Eye (tissue), 1 donor: ENCODE data around the gene ZNF280C.

Source experiments
- DNase-seq: peaks from one replicate; pipeline ENCODE4 v3.0.0-alpha.2; 2015

Gene ZNF280C

DNA sequence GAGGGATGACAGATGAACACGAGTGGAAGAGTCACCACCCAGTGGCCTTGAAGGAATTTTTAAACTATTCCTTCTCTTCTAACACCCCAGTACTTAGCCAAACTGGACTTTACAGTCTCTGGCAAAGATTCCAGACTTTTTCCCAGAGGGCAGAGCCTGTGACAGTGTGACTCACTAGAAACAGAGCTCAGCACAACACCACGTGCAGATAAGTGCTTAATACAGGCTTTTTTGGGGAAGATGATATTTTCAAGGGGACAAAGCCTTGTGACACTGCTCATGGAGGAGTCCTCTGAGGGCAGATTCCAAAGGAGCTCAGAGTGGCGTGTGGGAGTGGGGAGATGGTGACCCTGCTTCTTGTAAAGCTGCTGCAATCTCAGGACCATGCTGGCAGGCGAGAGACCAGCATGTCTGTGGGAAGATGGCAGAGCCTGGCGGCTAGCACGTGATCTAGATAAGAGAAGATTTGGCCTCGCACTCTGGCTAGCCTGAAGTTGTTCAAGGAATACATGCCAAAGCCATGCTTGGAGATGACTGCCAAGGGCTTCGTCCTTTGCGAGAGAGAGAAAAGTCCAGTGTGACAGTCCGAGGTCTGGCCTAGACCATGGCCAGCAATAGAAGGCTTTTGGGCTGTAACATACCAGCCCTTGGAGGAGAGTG lies 94.5 kb downstream of the ZNF280C start:
- no peak for DNase-seq

GRCh38 chrX:130173190-130173895 lies 95.4 kb downstream of the ZNF280C start:
- DNase-seq = peak; percentile 9

GRCh38 chrX:130172127-130172845 lies 96.4 kb downstream of the ZNF280C start:
- DNase-seq = no peak

DNA sequence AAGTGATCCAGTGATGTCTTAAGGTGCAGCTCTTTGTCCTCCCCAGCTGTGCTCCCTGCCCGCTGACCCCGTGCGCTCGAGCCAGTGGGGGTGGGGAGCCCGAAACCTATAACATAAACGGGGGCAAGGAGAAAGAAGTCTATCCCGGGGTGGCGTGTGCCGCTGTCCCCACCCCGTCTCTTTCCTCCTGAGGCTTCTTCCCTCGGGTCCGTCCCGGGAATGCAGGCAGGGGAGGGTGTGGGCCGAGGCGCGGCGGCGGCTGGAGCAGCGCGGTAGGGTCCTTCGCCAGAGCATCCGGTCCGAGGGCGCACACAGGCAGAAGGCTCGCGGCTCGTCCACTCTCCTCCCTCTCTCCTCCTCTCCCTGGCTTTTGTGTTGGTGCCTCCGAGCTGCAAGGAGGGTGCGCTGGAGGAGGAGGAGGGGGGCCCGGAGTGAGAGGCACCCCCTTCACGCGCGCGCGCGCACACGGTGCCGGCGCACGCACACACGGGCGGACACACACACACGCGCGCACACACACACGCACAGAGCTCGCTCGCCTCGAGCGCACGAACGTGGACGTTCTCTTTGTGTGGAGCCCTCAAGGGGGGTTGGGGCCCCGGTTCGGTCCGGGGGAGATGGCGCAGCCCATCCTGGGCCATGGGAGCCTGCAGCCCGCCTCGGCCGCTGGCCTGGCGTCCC lies 97.1 kb downstream of the ZNF280C start, which contains the start of gene RAB33A:
Gene RAB33A (plus strand): TSS at position 517 of the 681 bp plus-strand sequence. CDS start 101 bp downstream, at position 618.
- DNase-seq = peak; percentile 75

DNA sequence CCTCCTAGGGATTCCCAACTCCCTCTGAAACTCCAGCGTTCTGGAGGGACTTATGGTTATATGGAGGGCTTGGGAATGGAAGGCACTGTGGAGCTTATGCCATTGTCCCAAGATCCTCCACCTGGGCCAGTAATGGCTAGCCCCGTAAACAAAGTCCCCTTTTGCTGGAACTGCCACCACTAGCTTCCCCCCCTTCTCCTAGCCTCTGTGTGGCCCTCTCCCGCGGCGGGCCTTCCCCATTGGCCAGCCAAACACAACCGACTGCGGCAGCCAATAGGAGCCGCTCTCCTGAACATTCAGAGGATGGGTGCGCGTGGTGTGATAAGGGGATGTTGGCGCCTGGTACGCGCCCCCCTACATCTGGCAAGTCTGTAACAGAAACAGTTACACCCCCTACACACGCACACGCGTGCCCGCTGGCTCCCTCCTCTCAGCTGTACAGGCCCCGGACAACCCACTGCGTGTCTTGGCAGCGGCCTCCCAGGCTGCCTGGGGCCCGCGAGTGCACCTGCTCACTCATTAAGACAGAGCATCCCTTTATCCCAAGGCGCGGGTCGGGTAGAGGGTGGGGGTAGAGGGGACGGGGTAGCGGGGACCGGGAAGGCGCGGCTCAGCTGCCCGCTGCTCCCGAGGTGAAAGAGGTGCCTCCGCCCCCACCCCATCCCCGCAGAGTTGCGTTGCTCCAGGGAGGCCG lies 97.8 kb downstream of the ZNF280C start:
- peak; percentile 89 for DNase-seq

DNA sequence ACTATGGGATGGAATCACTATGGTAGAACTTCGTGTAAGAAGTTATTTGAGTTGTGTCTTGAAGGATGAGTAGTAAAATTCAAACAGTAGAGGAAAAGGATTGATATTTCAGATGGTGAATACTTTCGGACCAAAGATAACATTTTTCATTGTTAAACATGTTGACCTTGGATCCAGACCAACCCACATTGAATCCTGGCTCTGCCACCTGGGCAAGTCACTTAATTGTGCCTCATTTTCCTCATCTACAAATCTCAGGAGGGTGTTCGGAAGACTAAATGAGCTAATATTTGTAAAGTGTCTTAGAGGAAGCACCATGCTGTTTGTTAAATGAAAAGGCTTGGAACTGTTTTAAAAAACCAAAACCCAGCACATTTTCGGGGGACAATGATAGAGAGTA lies 101.7 kb downstream of the ZNF280C start:
- no peak for DNase-seq

GRCh38 chrX:130166503-130166777 lies 102.3 kb downstream of the ZNF280C start:
- no peak for DNase-seq

- peak; percentile 95 for DNase-seq
Observed at GRCh38 chrX:130165703-130166502, 102.8 kb downstream of the ZNF280C start, which contains the start of gene AIFM1. TSS of gene AIFM1 (minus strand) at chrX:130165841. CDS start at chrX:130165656, 185 bp downstream.

DNA sequence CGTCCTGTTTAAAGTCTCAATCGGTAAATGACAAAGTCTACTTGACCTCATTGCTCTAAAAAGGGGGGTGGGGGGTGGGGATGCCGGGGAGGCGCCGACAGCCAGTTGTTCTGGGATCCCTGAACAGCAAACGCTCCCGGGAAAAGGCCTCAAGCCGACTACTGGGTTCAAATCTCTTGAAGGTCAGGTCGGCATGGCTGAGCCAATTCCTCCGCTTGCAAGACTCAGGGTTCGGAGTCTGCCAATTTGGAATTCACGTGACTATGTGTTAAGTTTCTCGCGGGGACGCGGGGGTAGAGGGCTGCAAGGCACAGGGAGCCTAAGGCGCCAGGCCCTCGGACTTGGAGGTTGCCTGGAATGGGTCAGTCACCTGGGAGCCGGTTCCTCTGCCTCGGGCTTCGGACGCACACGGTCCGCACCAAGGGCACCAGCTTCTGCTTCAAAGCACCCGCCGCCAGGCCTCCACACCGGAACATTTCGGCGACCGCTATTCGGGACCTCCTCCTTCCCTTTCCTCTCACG lies 103.5 kb downstream of the ZNF280C start:
- no peak for DNase-seq

GRCh38 chrX:130163398-130163797 lies 105.3 kb downstream of the ZNF280C start:
- DNase-seq = no peak

GRCh38 chrX:130162094-130162735 lies 106.5 kb downstream of the ZNF280C start:
- no peak for DNase-seq

- DNase-seq = no peak
Observed at GRCh38 chrX:130159776-130160175, 108.9 kb downstream of the ZNF280C start.

GRCh38 chrX:130158311-130158710 lies 110.4 kb downstream of the ZNF280C start:
- no peak for DNase-seq

DNA sequence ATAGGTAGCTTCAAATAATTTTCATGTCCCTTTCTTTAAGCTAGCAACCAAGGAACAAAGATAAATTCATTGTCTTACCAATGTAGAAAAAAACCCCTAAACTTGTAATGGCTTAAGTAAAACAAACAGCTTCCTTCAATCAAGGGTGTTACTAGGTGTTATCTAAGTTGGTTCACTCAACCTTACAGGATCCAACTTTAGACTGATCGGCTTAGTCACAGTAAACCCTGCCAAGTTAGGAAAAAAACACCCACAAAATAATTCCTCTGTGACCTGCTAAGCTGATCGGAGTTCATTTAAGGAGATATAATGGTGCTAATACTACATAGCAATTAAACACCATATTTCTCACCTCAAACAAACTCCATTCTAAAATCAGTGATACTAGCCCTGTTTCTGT lies 113.1 kb downstream of the ZNF280C start:
- DNase-seq = no peak
